SU-DHL-6 (cell line): ENCODE measurements around the gene FMN1.

Experiments
- H2AFZ ChIP-seq: fragments of 200-600 bp; sonication (generic); 2 replicates; pipeline ENCODE4 v1.6.1; 2014; ENCODE audit warnings: low read depth, mild to moderate bottlenecking, moderate library complexity, mixed read lengths, antibody characterized with exemption, low read length; ENCODE audit not compliant: severe bottlenecking
- H3F3A ChIP-seq: fragments of 200-600 bp; shearing (Covaris generic); 2 replicates; pipeline ENCODE4 v1.6.0; 2016; ENCODE audit warnings: antibody characterized with exemption, mild to moderate bottlenecking; ENCODE audit not compliant: insufficient read depth
- H3K27ac ChIP-seq: fragments of 200-600 bp; sonication (generic); 2 replicates; pipeline ENCODE4 v1.5.1; 2016; ENCODE audit warnings: low read depth, mild to moderate bottlenecking, low read length, moderate library complexity, mixed read lengths
- H3K27me3 ChIP-seq: fragments of 200-600 bp; sonication (generic), shearing (Covaris generic); 2 replicates; pipeline ENCODE4 v1.6.0; 2014; ENCODE audit warnings: mild to moderate bottlenecking, low read length
- H3K36me3 ChIP-seq: fragments of 200-600 bp; sonication (generic); 2 replicates; pipeline ENCODE4 v1.6.1; 2014; ENCODE audit warnings: mild to moderate bottlenecking, low read length, mixed read lengths
- H3K4me2 ChIP-seq: fragments of 300-600, 200-600 bp; shearing (Covaris generic), sonication (generic); 2 replicates; pipeline ENCODE4 v1.6.0; 2014; ENCODE audit warnings: low read length, low read depth, mild to moderate bottlenecking; ENCODE audit not compliant: poor library complexity, severe bottlenecking
- H3K4me3 ChIP-seq: fragments of 200-600 bp; sonication (generic); 2 replicates; pipeline ENCODE4 v1.5.1; 2014; ENCODE audit warnings: antibody characterized with exemption, low read length, mild to moderate bottlenecking, mixed read lengths; ENCODE audit not compliant: insufficient read depth, poor library complexity, severe bottlenecking
- H3K79me2 ChIP-seq: fragments of 200-600 bp; sonication (generic); 2 replicates; pipeline ENCODE4 v1.6.1; 2014; ENCODE audit warnings: mild to moderate bottlenecking, low read length, moderate library complexity; ENCODE audit not compliant: insufficient read depth
- H3K9ac ChIP-seq: fragments of 200-600 bp; sonication (generic); 2 replicates; pipeline ENCODE4 v1.7.0; 2014; ENCODE audit warnings: mild to moderate bottlenecking, low read length
- H3K9me2 ChIP-seq: fragments of 200-600 bp; sonication (generic); replicated peaks from 2 replicates; pipeline ENCODE4 v1.6.1; 2014; ENCODE audit warnings: low read length; ENCODE audit not compliant: insufficient read depth
- H3K9me3 ChIP-seq: fragments of 200-600 bp; sonication (generic); 2 replicates; pipeline ENCODE4 v1.6.1; 2014; ENCODE audit warnings: low read length, mixed read lengths; ENCODE audit not compliant: insufficient read depth
- H4K20me1 ChIP-seq: fragments of 200-600 bp; sonication (generic); 2 replicates; pipeline ENCODE4 v1.6.1; 2014; ENCODE audit warnings: low read depth, mild to moderate bottlenecking, antibody characterized with exemption, low read length, moderate library complexity, mixed read lengths
- CTCF ChIP-seq: fragments of 200-600 bp; sonication (generic); IDR thresholded peaks from one replicate; pipeline ENCODE4 v1.5.1; 2017; ENCODE audit warnings: antibody characterized with exemption, mild to moderate bottlenecking, low read length, moderate library complexity; ENCODE audit not compliant: insufficient read depth, poor library complexity, severe bottlenecking
- EZH2phosphoT487 ChIP-seq: fragments of 200-600 bp; sonication (generic), shearing (Covaris generic); conservative IDR thresholded peaks from 2 replicates; pipeline ENCODE4 v1.6.1; 2018; ENCODE audit warnings: mild to moderate bottlenecking, antibody characterized with exemption, low read length, moderate library complexity, mixed read lengths

The FMN1 gene

GRCh38 chr15:32803631-32804030, 390.9 kb downstream of the FMN1 start:
- Histone ChIP-seq H2AFZ (no peak overlapping the region), H3K27me3 (peaks cover 4% of the 10 kb centered on the region; the same call in 1 of the 2 replicates), H3K79me2 (no peaks in the 10 kb centered on the region), H3K4me2 (no peak overlapping the region), H3F3A (no peaks in the 10 kb centered on the region), H3K4me3 (no peak overlapping the region), H3K9me2 (no peaks in the 10 kb centered on the region), H3K27ac (no peak overlapping the region), H3K9ac (no peak overlapping the region), H4K20me1 (no peaks in the 10 kb centered on the region), H3K9me3 (no peaks in the 10 kb centered on the region), H3K36me3 (no peaks in the 10 kb centered on the region)
- TF ChIP-seq CTCF (no peak), EZH2phosphoT487 (no peak)

GRCh38 chr15:32802286-32802936, 392.1 kb downstream of the FMN1 start:
- Histone ChIP-seq H3K9me2 (no peaks in the 10 kb centered on the region), H3K79me2 (no peaks in the 10 kb centered on the region), H3K27me3 (peaks cover 3% of the 10 kb centered on the region; the same call in 1 of the 2 replicates), H3K36me3 (no peaks in the 10 kb centered on the region), H3K9me3 (no peaks in the 10 kb centered on the region), H3K4me3 (no peak overlapping the region), H2AFZ (no peak overlapping the region), H3K9ac (no peak overlapping the region), H3F3A (no peaks in the 10 kb centered on the region), H3K4me2 (no peak overlapping the region), H3K27ac (no peak overlapping the region), H4K20me1 (no peaks in the 10 kb centered on the region)
- TF ChIP-seq EZH2phosphoT487, result no peak

- H3K9me3 ChIP-seq, result no peaks in the 10 kb centered on the region
- H3K27me3 ChIP-seq, result no peaks in the 10 kb centered on the region
- H3K9ac ChIP-seq, result no peak overlapping the region
- no peak overlapping the region for H3K4me3 ChIP-seq
- no peaks in the 10 kb centered on the region for H3K79me2 ChIP-seq
- H4K20me1 ChIP-seq, result no peaks in the 10 kb centered on the region
- H3F3A ChIP-seq, result no peaks in the 10 kb centered on the region
- H2AFZ ChIP-seq, result no peak overlapping the region
- TF ChIP-seq EZH2phosphoT487, result no peak
- no peak for TF ChIP-seq CTCF
- no peak overlapping the region for H3K27ac ChIP-seq
- no peak overlapping the region for H3K4me2 ChIP-seq
- H3K9me2 ChIP-seq, result no peaks in the 10 kb centered on the region
- H3K36me3 ChIP-seq, result no peaks in the 10 kb centered on the region
These were observed 394.5 kb downstream of the FMN1 start for GRCh38 chr15:32799936-32800535.

- H3K27ac ChIP-seq, result no peak overlapping the region
These were observed 397.7 kb downstream of the FMN1 start for GRCh38 chr15:32796856-32797255.

More at GRCh38 chr15:32796856-32797255, 397.7 kb downstream of the FMN1 start:
- H3K27me3 ChIP-seq, result no peaks in the 10 kb centered on the region
- H3K4me2 ChIP-seq, result no peak overlapping the region
- H3F3A ChIP-seq, result no peaks in the 10 kb centered on the region
- no peaks in the 10 kb centered on the region for H3K9me3 ChIP-seq
- H3K79me2 ChIP-seq, result no peaks in the 10 kb centered on the region
- H2AFZ ChIP-seq, result no peak overlapping the region
- no peaks in the 10 kb centered on the region for H3K36me3 ChIP-seq
- TF ChIP-seq EZH2phosphoT487 (no peak), CTCF (no peak)
- H3K9ac ChIP-seq, result no peak overlapping the region
- no peaks in the 10 kb centered on the region for H3K9me2 ChIP-seq
- no peak overlapping the region for H3K4me3 ChIP-seq
- no peaks in the 10 kb centered on the region for H4K20me1 ChIP-seq
